Measurements from ENCODE around the gene AP4M1. TPM values are rescaled to one million over a fixed set of nuclear protein-coding genes. Genes with fewer than 3 reads are reported as not detected.
A peak's percentile ranks its signal among the peaks of the same experiment; 100 is the strongest.

AP4M1 gene
- total and polyA plus RNA-seq, 9 of the 15 experiments (the other 6 are each of a cell fraction or from before 2014, with no cell fraction given), result 1.3 to 30.9 (median 14.1) TPM

- TF ChIP-seq E2F8 (IDR thresholded peaks at IDR 0.05; ENCODE audit: low read depth, partially characterized antibody) (no peak), ATF6 (CRISPR knock-in tag; IDR thresholded peaks at IDR 0.05) (0 out of 2 replicates have a peak, but pooled peaks have one; percentile 94), SMAD3 (CRISPR knock-in tag; conservative IDR thresholded peaks at IDR 0.05) (0 out of 2 replicates have a peak, but pooled peaks have one; percentile 25), MCM3 (IDR thresholded peaks at IDR 0.05) (no peak), ATF4 (CRISPR knock-in tag; IDR thresholded peaks at IDR 0.05) (0 out of 2 replicates have a peak, but pooled peaks have one; percentile 42), MLLT1 (IDR thresholded peaks at IDR 0.05) (0 out of 4 replicates have a peak, but pooled peaks of 1 of the 2 experiments have one; percentile 26), HLTF (IDR thresholded peaks at IDR 0.05) (no peak), ZNF583 (CRISPR knock-in tag; IDR thresholded peaks at IDR 0.05) (0 out of 2 replicates have a peak, but pooled peaks have one; percentile 41), DMBX1 (CRISPR knock-in tag; IDR thresholded peaks at IDR 0.05; ENCODE audit: borderline replicate concordance) (0 out of 2 replicates have a peak, but pooled peaks have one; percentile 26), MIER1 (IDR thresholded peaks at IDR 0.05; ENCODE audit: low read depth) (peak; percentile 41; the same call in 1 of the 2 replicates), ZNF764 (CRISPR knock-in tag; IDR thresholded peaks at IDR 0.05; ENCODE audit: low read depth) (peak; percentile 61; the same call in 1 of the 2 replicates), ID3 (CRISPR knock-in tag; IDR thresholded peaks at IDR 0.05) (no peak), ID3 (tag; IDR thresholded peaks at IDR 0.05) (0 out of 2 replicates have a peak, but pooled peaks have one; percentile 21), IRF1 (CRISPR knock-in tag; IDR thresholded peaks at IDR 0.05; ENCODE audit: borderline replicate concordance) (no peak), ZBTB1 (CRISPR knock-in tag; IDR thresholded peaks at IDR 0.05; ENCODE audit: borderline replicate concordance, low read depth) (no peak), PHF20 (IDR thresholded peaks at IDR 0.05; ENCODE audit: partially characterized antibody) (peak; percentile 47), ZBTB26 (CRISPR knock-in tag; IDR thresholded peaks at IDR 0.05) (0 out of 2 replicates have a peak, but pooled peaks have one; percentile 84), ZNF668 (CRISPR knock-in tag; IDR thresholded peaks at IDR 0.05) (0 out of 2 replicates have a peak, but pooled peaks have one; percentile 42), ZNF41 (CRISPR knock-in tag; conservative IDR thresholded peaks at IDR 0.05) (0 out of 2 replicates have a peak, but pooled peaks have one; percentile 55)
Measured at GRCh38 chr7:100148225-100148558, 46.7 kb downstream of the AP4M1 start (continued).

All from K562 (cell line).